ENCODE results near the gene RNF150. TPM values are rescaled to one million over a fixed set of nuclear protein-coding genes. Genes with fewer than 3 reads are reported as not detected.

The RNF150 gene
- polyA plus RNA-seq, 3 donors: 0.21 TPM; not detected in 2

GRCh38 chr4:140940589-140940988 lies 192.7 kb downstream of the RNF150 start:
- Mint-ChIP-seq H3K4me3 (no peak overlapping the region), H3K4me1 (no peaks in the 10 kb centered on the region), H3K27me3 (ENCODE audit: low read depth in 3 of 3) (peaks cover 0 to 3% (median 3%) of the 10 kb centered on the region in 3 donors), H3K27ac (no peak overlapping the region), H3K36me3 (no peaks in the 10 kb centered on the region), H3K9me3 (peaks cover 0 to 2% (median 0%) of the 10 kb centered on the region in 7 donors)
- Histone ChIP-seq H3K4me3 (replicated peaks in 1 of 3; ENCODE audit: low read depth in 2 of 3, low read length in 3 of 3) (no peak overlapping the region), H3K79me2 (ENCODE audit: insufficient read depth, low read length) (no peaks in the 10 kb centered on the region), H3K4me2 (replicated peaks; ENCODE audit: extremely low read depth, low read length, poor library complexity, severe bottlenecking) (no peak overlapping the region), H3K36me3 (replicated peaks in 1 of 2; ENCODE audit: control insufficient read depth in 1 of 2, insufficient read depth in 2 of 2, low read length in 2 of 2) (no peaks in the 10 kb centered on the region), H2AFZ (ENCODE audit: insufficient read depth, low read depth, low read length, poor library complexity, severe bottlenecking) (no peak overlapping the region), H4K20me1 (ENCODE audit: insufficient read depth, low read length) (no peaks in the 10 kb centered on the region), H3K27me3 (ENCODE audit: control insufficient read depth in 2 of 2, insufficient read depth in 2 of 2, low read length in 2 of 2) (no peaks in the 10 kb centered on the region), H3K9me3 (replicated peaks in 1 of 2; ENCODE audit: control insufficient read depth in 1 of 2, insufficient read depth in 1 of 2, low read length in 2 of 2) (no peaks in the 10 kb centered on the region), H3K9ac (ENCODE audit: insufficient read depth, low read length, poor library complexity, severe bottlenecking) (no peak overlapping the region), H3K27ac (ENCODE audit: low read depth in 1 of 2, low read length in 2 of 2) (no peak overlapping the region), H3K4me1 (ENCODE audit: control insufficient read depth in 1 of 2, insufficient read depth in 2 of 2, low read length in 2 of 2) (no peaks in the 10 kb centered on the region)
- no peak for TF ChIP-seq CTCF (IDR thresholded peaks at IDR 0.05)
- intact Hi-C loops (cut with micrococcal nuclease): no loop called here
- no peak for DNase-seq
- no CpG with 5 or more reads among the region's 2 CpGs for WGBS (ENCODE audit: insufficient coverage)

GRCh38 chr4:140937866-140938265 lies 195.4 kb downstream of the RNF150 start:
- no peak for DNase-seq
- no peaks in the 10 kb centered on the region for H3K36me3 ChIP-seq (replicated peaks in 1 of 2; ENCODE audit: control insufficient read depth in 1 of 2, insufficient read depth in 2 of 2, low read length in 2 of 2)
- Mint-ChIP-seq H3K9me3 (peaks cover 0 to 2% (median 0%) of the 10 kb centered on the region in 7 donors), H3K4me3 (no peak overlapping the region), H3K27ac (no peak overlapping the region), H3K4me1 (no peaks in the 10 kb centered on the region), H3K36me3 (no peaks in the 10 kb centered on the region), H3K27me3 (ENCODE audit: low read depth in 3 of 3) (peaks cover 0 to 3% (median 3%) of the 10 kb centered on the region in 3 donors)
- no peaks in the 10 kb centered on the region for H3K79me2 ChIP-seq (ENCODE audit: insufficient read depth, low read length)
- H3K27ac ChIP-seq (ENCODE audit: low read depth in 1 of 2, low read length in 2 of 2): no peak overlapping the region
- no peaks in the 10 kb centered on the region for H3K4me1 ChIP-seq (ENCODE audit: control insufficient read depth in 1 of 2, insufficient read depth in 2 of 2, low read length in 2 of 2)
- intact Hi-C loops (cut with micrococcal nuclease): no loop called here
- no peaks in the 10 kb centered on the region for H3K27me3 ChIP-seq (ENCODE audit: control insufficient read depth in 2 of 2, insufficient read depth in 2 of 2, low read length in 2 of 2)
- TF ChIP-seq CTCF (IDR thresholded peaks at IDR 0.05): no peak
- H2AFZ ChIP-seq (ENCODE audit: insufficient read depth, low read depth, low read length, poor library complexity, severe bottlenecking): no peak overlapping the region
- no peak overlapping the region for H3K4me2 ChIP-seq (replicated peaks; ENCODE audit: extremely low read depth, low read length, poor library complexity, severe bottlenecking)
- H3K9ac ChIP-seq (ENCODE audit: insufficient read depth, low read length, poor library complexity, severe bottlenecking): no peak overlapping the region
- no peaks in the 10 kb centered on the region for H4K20me1 ChIP-seq (ENCODE audit: insufficient read depth, low read length)
- H3K9me3 ChIP-seq (replicated peaks in 1 of 2; ENCODE audit: control insufficient read depth in 1 of 2, insufficient read depth in 1 of 2, low read length in 2 of 2): no peaks in the 10 kb centered on the region
- 91% methylated on average over 2 of the region's 6 CpGs for WGBS (ENCODE audit: insufficient coverage)
- H3K4me3 ChIP-seq (replicated peaks in 1 of 3; ENCODE audit: low read depth in 2 of 3, low read length in 3 of 3): no peak overlapping the region

Measured in CD14-positive monocyte (primary cell).